Osteocyte (in vitro differentiated cells): ENCODE results near the gene ATR. TPM values are rescaled to one million over a fixed set of nuclear protein-coding genes. Genes with fewer than 3 reads are reported as not detected.
"Not testable (repeated sequence)": the region's sequence is repeated elsewhere in the genome, so short reads cannot be mapped to it uniquely, and the experiment has no call there.

Experiments
- DNase-seq: peaks from one replicate; pipeline ENCODE4 v3.0.0; 2021; ENCODE audit warnings: mixed read lengths; ENCODE audit not compliant: unreplicated experiment; ENCODE audit errors: extremely low spot score
- H3K27ac Mint-ChIP-seq: one replicate; pipeline ENCODE4 v1.8.0; 2021; ENCODE audit warnings: mild to moderate bottlenecking, mixed read lengths; ENCODE audit not compliant: unreplicated experiment
- H3K27me3 Mint-ChIP-seq: one replicate; pipeline ENCODE4 v1.8.0; 2021; ENCODE audit warnings: mixed read lengths; ENCODE audit not compliant: unreplicated experiment
- H3K36me3 Mint-ChIP-seq: one replicate; pipeline ENCODE4 v1.8.0; 2021; ENCODE audit warnings: mixed read lengths; ENCODE audit not compliant: unreplicated experiment
- H3K4me1 Mint-ChIP-seq: one replicate; pipeline ENCODE4 v1.8.0; 2021; ENCODE audit warnings: mixed read lengths; ENCODE audit not compliant: unreplicated experiment
- H3K4me3 Mint-ChIP-seq: one replicate; pipeline ENCODE4 v1.8.0; 2021; ENCODE audit warnings: mild to moderate bottlenecking, moderate library complexity, mixed read lengths; ENCODE audit not compliant: unreplicated experiment
- H3K9me3 Mint-ChIP-seq: one replicate; pipeline ENCODE4 v1.8.0; 2021; ENCODE audit warnings: mixed read lengths; ENCODE audit not compliant: unreplicated experiment
- CTCF ChIP-seq: fragments of 200-600 bp; sonication (generic); IDR thresholded peaks from 2 replicates; pipeline ENCODE4 v1.5.0; 2021; ENCODE audit warnings: antibody characterized with exemption, mild to moderate bottlenecking, moderate library complexity
- total RNA-seq: library from RNA; stranded (reverse); gene quantifications from 2 replicates; pipeline ENCODE4 v1.2.1, GENCODE V29; 2021

Gene ATR
- total RNA-seq, 1 donor from 2014 or later, result 27.1 TPM

GRCh38 chr3:142568393-142569017 is 10.0 kb downstream of the ATR start:
- Mint-ChIP-seq H3K4me3 (no peak overlapping the region), H3K4me1 (peaks cover 4% of the 10 kb centered on the region), H3K36me3 (peaks cover 16% of the 10 kb centered on the region)

GRCh38 chr3:142566096-142566495 is 12.4 kb downstream of the ATR start:
- no peak overlapping the region for H3K27ac Mint-ChIP-seq

More at GRCh38 chr3:142568393-142569017, 10.0 kb downstream of the ATR start:
- H3K27ac Mint-ChIP-seq, result no peak overlapping the region
- TF ChIP-seq CTCF, result no peak
- no peak for DNase-seq
- no peaks in the 10 kb centered on the region for H3K27me3 Mint-ChIP-seq
- no peaks in the 10 kb centered on the region for H3K9me3 Mint-ChIP-seq

GRCh38 chr3:142563496-142563997 is 15.0 kb downstream of the ATR start:
- Mint-ChIP-seq H3K4me3 (no peak overlapping the region), H3K4me1 (no peaks in the 10 kb centered on the region), H3K27me3 (no peaks in the 10 kb centered on the region), H3K36me3 (peaks cover 29% of the 10 kb centered on the region), H3K27ac (no peak overlapping the region), H3K9me3 (no peaks in the 10 kb centered on the region)
- TF ChIP-seq CTCF, result no peak
- DNase-seq, result no peak

More at GRCh38 chr3:142566096-142566495, 12.4 kb downstream of the ATR start:
- Mint-ChIP-seq H3K27me3 (no peaks in the 10 kb centered on the region), H3K36me3 (peaks cover 27% of the 10 kb centered on the region), H3K4me1 (peaks cover 4% of the 10 kb centered on the region), H3K4me3 (no peak overlapping the region), H3K9me3 (no peaks in the 10 kb centered on the region)
- DNase-seq, result no peak
- TF ChIP-seq CTCF, result no peak

- Mint-ChIP-seq H3K36me3 (peaks cover 36% of the 10 kb centered on the region), H3K27ac (no peak overlapping the region), H3K9me3 (no peaks in the 10 kb centered on the region), H3K4me1 (no peaks in the 10 kb centered on the region), H3K4me3 (no peak overlapping the region), H3K27me3 (no peaks in the 10 kb centered on the region)
- DNase-seq, result no peak
- no peak for TF ChIP-seq CTCF
Observed at GRCh38 chr3:142560118-142560517, 18.4 kb downstream of the ATR start.

GRCh38 chr3:142553741-142554140 is 24.8 kb downstream of the ATR start:
- Mint-ChIP-seq H3K4me3 (no peak overlapping the region), H3K9me3 (peaks cover 7% of the 10 kb centered on the region), H3K36me3 (peaks cover 56% of the 10 kb centered on the region), H3K27me3 (no peaks in the 10 kb centered on the region), H3K27ac (no peak overlapping the region), H3K4me1 (no peaks in the 10 kb centered on the region)
- no peak for TF ChIP-seq CTCF
- DNase-seq, result no peak

GRCh38 chr3:142552579-142552978 is 26.0 kb downstream of the ATR start:
- H3K4me1 Mint-ChIP-seq, H3K27ac Mint-ChIP-seq, H3K4me3 Mint-ChIP-seq, H3K27me3 Mint-ChIP-seq, DNase-seq, H3K9me3 Mint-ChIP-seq: not testable (repeated sequence)
- H3K36me3 Mint-ChIP-seq, result peaks cover 58% of the 10 kb centered on the region
